Ammon's horn (tissue), 1 donor: ENCODE measurements around the gene NFAT5.
"Not testable (repeated sequence)": the region's sequence is repeated elsewhere in the genome, so short reads cannot be mapped to it uniquely, and the experiment has no call there.

Source experiments
- DNase-seq: peaks from one replicate; pipeline ENCODE4 v3.0.0-alpha.2; 2016; ENCODE audit warnings: low spot score

Gene NFAT5

DNA sequence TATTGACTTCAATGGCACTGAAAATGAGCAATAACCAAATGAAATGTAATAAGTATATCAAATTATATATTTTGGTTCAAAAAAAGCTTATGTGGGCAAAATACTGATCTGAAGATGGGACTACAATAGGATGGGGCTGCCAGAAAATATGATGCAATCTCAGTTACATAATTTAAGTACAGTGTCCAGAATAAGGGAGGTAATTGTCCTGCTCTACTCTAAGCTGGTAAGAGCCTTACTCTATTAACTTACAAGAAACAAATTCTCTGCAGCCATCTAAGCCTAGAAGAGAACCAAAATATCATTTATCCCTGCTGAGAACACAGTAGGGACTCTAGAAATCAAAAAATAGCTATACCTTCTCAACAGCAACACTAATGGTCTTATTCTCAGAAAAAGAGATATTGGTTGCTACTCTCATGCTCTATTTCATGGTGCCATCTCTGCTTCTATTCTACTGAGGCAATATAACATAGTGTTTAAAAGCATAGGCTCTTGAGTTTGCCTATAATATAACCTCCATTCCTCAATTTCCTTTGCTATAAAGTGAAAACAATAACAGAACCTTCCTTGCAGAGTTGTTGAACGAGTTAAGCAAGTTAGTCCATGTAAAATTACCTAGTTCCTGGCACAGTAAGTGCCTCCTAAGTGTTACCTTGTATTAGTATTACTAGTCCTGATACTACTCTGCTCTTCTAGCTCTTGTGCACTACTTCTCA is 140.6 kb downstream of the NFAT5 start:
- DNase-seq: no peak

DNA sequence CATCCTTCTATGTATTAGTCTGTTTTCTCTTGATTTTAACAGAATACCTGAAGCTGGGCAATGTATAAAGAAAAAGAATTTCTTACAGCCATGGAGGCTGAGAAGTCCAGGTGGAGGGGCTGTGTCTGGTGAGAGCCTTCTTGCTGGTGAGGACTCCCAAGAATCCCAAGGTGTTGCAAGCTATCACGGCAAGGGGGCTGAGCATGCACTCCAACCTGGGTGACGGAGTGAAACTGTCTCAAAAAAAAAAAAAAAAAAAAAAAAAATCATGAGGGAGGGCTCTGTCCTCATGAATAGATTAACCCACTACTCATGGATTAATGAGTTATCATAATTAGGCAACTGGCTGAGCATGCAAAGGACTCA is 141.2 kb downstream of the NFAT5 start:
- DNase-seq: no peak

DNA sequence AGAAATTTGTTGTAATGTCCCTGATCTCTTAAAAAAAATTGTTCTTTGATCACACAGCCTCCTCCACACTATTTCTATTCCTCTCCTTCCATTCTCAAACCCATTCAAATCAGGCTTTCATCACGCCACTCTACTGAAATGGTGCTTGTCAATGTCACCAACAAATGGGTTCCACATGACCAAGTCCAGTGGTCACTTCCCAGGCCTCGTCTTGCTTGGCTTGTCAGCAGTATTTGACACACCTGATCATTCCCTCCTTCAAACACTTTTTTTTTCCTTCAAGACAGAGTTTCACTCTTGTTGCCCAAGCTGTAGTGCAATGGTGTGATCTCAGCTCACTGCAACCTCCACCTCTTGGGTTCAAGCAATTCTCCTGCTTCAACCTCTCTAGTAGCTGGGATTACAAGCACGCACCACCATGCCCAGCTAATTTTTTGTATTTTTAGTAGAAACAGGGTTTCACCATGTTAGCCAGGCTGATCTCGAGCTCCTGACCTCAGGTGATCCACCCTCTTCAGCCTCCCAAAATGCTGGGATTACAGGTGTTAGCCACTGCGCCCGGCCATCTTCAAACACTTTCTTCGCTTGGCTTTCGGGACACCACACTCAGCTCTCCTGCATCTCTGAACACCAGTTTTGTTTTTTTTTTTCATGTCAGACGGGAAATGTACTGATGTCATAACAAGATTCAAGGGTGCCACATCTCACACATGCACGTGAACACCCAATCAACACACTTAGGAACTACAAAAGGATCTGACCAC is 142.3 kb downstream of the NFAT5 start:
- DNase-seq: no peak

DNA sequence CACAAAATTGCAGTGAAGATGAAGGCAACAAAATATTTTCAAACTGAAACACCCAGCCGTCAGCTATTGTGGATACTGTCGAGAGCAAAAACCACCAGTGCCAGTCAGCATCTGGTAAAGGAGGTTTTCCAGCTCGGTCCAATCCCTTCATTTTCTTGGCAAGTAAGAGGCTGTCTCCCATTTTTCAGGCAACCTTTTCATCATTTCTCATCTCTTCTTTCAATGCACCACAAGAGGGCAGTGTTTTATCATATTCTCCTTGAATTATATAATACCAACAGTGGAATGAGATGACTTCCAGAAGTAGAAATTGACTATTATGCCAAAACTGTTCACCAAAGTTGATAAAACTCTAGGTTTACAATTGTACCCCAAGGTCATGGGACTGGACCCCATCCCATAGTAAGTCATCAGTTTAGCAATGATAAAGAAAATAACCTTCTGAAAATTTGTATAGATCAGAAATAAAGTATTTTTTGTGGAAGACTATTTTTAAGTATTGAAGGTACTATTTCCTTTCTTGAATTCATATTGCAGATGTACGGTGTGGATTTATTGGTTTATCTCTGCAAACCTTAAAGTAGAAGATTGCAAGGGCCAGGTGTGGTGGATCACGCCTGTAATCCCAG is 143.8 kb downstream of the NFAT5 start:
- peak; percentile 79 for DNase-seq

DNA sequence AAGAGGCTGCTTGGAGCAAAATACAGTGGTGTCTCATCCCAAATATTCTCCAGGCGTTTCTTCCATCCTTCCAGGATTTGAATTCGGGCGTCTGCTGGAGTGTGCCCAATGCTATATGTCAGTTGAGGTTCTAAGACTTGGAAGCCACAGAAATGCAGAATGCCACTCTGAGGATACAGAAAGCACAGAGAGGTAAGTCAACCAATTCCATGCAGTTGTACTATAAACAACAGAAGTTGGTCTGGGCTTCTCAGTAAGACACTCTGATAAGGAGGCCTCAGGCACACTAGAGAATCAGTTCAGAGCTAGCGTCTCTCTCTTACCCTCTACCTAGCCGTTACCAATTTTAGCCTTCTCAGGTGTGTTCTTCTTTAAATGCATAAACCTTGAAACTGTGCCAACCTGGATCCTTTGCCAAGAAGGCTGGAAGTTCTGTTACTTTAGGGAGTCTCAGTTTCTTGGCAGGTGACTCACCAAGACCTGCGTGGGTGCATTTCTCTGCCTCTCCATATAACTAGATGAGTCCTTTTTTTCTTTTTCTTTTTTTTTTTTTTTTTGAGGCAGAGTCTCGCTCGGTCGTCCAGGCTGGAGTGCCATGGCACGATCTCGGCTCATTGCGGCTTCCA is 145.5 kb downstream of the NFAT5 start:
- no peak for DNase-seq

DNA sequence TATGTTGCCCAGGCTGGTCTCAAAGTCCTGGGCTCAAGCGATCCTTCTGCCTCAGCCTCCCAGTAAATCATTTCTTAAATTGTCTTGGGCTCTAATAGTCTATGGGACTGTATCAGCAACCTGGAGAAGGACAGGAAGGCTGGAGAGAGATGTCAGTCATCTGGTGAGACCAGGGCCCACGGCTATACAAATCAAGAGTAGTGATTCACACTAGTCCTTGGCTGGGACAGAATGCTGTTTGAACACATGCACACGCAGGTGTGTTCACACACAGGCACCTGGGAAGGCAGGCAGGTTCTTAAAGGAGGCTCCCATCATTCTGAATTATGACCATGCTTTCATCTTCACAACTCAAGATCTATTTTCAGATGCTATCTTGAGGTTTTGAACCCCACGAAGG is 146.5 kb downstream of the NFAT5 start:
- DNase-seq: no peak

DNA sequence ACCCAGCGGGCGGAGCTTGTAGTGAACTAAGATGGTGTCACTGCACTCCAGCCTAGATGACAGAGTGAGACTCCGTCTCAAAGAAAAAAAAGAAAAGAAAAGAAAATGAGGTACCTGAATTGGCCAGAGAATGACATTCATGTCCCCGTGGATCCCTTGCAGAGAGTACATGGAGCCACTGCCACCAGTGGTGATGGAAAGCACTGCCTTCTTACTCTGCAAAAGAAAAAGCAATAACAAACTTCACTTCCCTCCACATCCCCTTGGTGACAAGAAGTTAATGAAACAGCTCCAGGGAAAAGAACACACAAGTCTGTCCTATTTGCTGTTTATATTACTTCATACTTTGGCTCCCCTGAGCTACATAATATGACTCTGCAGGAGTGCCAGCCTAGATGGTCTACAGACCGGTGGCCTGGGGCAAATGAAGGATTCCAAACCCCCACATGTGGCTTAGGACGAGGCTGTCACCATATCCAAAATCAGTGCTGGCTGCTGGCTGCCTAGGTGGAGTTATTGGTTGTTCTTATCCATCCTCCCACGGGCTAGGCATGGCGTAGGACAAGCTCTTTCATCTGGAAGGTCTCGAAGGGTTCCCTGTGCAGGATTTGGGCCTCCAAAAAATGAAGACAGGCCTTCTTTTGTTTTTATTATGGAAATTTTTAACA is 147.3 kb downstream of the NFAT5 start:
- DNase-seq: no peak

DNA sequence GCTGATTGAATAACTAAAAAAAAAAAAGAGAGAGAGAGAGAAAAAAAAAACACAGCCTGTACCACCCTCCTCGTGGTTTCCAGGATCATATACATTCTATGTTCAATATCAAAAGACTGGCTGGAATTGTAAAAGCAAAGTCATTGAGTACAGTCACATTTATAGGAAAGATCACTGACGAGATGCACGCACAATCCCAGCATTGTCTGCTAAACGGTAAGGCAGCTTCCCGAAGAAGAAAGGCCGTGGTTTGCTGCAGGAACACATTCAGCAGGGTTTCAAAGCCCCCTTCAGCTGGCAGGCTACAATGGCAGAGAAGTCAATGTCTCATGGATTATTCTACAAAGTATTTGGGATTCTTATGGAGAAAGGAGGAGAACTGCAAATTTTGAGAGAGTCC is 151.3 kb downstream of the NFAT5 start:
- DNase-seq: no peak

DNA sequence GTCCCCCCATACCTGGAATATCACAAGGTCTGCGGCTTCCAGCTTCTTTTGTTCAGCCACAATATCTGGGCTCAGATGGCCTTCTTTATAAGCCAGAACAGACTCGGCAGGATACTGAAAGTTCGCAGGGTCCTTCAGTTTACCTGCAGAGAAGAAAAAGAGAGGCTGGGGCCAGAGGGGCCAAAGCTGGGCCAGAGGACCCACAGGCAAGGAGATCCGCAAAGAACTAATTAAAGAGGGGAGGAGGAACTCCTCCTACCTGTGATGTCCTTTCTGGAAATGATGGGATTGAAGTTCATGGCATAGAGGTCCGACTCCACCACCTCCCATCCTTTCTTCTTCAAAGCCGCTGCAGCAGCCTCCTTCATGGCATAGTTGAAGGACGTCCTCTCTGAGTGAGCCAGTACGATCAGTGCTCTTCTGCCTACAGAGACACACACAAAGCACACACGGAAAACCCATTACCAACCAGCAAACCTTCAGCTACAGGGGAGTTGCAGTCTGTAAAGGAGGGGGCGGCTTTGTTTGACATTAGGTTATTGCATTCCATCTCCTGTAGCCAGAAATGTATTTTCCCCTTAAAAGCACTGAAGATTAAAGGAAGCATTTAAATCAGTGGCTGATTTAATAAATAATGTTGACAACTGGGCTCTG is 152.5 kb downstream of the NFAT5 start:
- DNase-seq: no peak

DNA sequence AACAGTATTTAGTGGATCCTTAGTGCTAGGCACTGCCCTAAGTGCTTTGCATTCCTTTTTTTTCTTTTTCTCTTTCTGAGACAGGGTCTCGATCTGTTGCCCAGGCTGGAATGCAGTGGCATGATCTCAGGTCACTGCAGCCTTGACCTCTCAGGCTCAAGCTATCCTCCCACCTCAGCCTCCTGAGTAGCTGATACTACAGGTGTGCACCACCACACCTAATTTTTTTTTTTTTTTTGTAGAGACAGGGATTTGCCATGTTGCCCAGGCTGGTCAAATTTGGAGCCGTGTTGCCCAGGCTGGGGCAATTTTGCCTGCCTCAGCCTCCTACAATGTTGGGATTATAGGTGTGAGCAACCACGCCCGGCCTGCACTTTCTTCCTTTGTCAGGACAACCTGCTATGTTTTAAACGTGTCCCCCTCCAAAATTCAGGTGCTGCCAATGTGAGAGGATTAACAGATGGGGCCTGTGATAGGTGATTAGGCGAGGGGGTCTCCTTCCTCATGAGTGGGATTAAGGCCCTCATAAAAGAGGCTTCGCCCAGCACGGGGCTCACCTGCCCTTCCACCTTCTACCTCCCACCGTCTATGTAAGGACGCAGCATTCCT is 155.2 kb downstream of the NFAT5 start:
- DNase-seq: no peak

DNA sequence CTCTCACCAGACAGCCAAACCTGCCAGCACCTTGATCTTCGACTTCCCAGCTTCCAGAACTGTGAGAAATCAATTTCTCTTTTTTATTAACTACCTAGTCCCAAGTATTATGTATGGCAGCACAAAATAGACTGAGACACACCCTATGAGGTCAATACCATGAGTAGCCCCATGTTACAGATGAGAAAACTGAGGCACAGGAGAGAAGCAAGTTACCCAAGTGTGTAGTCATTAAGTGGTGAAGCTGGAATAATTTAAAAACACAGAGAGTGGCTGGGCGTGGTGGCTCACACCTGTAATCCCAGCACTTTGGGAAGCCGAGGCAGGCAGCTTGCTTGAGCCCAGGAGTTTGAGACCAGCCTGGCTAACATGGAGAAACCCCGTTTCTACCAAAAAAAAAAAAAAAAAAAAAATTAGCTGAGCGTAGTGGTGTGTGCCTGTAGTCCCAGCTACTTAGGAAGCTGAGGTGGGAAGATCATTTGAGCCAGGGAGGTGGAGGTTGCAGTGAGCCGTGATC is 155.7 kb downstream of the NFAT5 start:
- DNase-seq: no peak

DNA sequence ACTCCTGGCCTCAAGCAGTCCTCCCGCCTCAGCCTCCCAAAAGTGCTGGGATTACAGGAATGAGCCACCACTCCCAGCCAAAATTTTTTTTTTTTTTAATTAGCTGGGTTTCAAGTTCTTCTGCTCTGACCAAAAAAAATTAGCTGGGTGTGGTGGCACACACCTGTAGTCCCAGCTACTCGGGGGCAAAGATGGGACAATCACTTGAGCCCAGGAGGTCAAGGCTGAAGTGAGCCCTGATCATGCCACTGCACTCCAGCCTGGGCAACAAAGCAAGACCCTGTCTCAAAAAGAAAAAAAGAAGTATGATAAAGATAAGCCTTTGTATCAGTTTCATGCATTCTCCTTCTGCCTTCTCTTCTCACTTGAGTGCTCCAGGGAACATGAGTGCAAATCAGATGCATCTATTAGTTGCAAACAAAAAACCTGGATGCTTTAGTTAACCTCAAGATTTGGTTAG is 158.7 kb downstream of the NFAT5 start:
- DNase-seq: no peak

DNA sequence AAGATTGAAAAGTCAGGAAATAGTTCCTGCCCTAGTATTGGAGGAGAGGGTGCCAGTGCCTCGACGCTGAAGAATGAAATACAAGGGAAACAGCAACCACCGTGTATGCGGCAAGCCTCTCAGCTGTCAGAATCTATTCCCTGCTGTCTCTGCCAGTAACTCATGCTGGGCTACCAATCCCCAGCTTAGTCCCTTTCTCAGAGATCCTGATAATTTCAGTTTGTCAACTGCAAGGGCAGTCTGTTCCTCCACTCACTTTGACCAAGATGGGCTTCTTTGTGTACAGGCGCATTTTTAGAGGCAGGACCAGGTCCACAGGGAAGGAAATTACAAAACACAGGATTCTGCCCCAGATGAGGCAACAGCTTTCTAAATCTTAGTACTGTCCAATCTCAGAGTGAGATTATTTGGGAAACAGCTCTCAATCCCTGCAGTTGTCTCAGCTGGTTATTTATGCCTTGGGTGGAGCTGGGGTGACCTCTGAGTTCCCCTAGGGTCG is 159.3 kb downstream of the NFAT5 start:
- DNase-seq: peak; percentile 43

DNA sequence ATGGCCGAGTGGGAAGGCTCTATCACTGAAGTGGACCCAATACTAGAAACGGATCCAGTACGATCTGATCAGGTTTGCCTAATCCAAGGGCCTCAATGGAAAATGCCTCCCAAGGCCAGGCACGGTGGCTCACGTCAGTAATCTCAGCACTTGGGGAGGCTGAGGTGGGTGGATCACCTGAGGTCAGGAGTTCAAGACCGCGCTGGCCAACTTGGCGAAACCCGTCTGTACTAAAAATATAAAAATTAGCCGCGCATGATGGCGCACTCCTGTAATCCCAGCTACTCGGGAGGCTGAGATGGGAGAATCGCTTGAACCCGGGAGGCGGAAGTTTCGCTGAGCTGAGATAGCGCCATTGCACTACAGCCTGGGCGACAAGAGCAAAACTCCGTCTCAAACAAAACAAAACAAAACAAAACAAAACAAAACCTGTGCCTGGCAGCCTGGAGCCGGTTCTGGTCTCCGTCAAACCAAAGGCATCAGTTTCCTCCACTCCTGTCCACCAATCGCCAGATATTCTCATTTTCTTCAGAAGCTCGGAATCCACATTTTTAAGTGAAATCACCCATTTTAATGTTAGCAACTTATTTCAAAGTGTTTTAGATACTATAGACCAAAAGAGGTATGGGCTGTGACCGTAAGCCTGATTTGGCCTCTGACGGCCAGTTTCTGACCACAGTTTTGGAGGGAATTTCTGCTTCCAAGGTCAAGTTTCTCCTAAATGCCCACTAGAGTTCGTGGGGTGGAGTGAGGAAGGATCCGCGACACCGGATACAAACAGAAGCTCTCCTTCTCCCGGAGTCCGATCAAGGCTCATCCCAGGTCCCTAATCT is 159.9 kb downstream of the NFAT5 start:
- no peak for DNase-seq

DNA sequence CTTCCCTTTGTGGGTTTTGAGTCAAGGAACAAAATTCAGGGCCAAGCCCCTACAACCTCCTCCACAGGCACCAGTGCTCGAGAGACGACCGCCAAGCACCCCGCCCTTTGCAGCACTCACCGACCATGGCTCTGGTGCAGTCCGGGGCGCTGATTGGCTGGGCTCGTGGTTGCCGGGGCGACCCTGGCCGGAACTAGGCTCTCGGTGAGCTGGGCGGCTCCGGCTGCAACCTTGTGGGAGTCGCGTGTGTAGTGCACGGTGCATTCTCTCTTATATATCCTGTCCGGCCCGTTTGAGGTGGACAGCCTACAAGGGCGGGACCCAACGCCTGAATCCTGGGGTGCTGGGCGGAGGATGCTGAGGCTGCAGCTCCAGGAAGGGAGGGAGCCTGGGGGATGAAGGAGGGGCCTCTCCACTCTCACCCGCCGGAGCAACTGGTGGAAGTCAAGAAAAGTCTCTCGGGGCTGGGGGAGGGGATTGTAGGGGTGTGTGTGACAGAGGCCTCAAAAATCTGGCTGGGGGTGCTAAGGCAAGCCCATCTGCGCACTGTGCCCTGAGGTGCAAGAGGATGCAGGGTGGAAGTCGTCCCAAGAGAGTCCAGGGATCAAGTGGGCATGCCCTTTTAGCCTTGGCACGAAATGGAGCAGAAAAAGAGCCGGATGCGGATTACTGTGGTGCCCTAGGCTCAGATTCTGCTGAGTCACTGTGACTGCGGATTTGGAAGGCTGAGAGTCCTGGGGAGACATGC is 160.7 kb downstream of the NFAT5 start, which contains the start of gene NQO1:
TSS of gene NQO1 (minus strand) at position 248 of the 748 bp plus-strand sequence. CDS start at position 127, 121 bp downstream.
- peak; percentile 91 for DNase-seq

DNA sequence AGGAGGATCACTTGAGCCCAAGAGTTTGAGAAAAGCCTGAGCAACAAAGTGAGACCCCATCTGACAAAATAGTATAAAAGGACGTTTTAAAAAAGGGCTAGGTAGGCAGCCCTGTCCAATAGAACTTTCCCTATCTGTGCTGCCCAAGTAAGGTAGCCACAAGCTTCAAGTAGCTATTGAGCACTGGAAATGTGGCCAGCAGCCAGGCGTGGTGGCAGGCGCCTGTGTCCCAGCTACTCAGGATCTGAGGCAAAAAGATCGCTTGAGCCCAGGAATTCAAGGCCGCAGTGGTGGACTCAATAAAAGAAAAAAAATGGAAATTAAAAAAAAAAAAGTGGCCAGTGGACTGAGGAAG is 162.1 kb downstream of the NFAT5 start:
- DNase-seq: peak; percentile 78

DNA sequence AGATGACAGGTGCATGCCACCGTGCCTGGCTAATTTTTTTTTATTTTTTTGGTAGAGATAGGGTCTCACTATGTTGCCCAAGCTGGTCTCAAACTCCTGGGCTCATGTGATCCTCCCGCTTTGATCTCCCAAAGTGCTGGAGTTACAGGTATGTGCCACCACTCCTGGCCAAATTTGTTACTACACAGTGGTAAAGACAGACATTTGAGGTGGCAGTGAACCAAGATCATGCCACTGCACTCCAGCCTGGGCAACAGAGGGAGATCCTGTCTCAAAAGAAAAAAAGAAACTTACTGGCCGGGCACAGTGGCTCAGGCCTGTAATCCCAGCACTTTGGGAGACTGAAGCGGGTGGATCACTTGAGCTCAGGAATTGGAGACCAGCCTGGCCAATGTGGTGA is 163.3 kb downstream of the NFAT5 start:
- not testable (repeated sequence) for DNase-seq

DNA sequence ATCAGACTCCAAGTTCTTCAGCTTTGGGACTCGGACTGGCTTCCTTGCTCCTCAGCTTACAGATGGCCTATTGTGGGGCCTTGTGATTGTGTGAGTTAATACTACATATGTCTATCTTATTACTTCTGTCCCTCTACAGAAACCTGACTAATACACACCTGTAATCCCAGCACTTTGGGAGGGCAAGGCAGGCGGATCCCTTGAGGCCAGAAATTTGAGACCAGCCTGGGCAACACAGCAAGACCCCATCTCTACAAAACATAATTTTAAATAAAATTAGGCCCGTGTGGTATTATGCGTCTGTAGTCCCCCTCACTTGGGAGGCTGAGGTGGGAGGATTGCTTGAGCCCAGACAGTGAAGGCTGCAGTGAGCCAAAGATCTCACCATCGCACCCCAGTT is 165.5 kb downstream of the NFAT5 start:
- not testable (repeated sequence) for DNase-seq

DNA sequence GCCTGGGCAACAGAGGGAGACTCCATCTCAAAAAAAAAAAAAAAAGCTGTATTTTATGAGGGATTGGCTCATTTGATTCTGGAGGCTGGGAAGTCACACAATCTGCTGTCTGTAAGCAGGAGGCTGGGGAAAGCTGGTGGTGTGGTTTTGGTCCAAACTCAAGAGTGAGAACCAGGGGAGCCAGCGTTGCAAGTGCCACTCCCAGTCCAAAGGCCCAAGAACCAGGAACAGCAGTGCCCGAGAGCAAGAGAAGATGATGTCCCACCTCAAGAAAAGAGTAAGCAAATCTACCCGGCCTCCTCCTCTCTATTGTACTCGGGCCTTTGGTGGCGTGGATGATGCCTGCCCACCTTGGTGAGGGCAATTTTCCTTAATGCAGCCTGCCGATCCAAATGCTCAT is 166.3 kb downstream of the NFAT5 start:
- no peak for DNase-seq
